ENCODE data around the gene MAB21L2. TPM values are rescaled to one million over a fixed set of nuclear protein-coding genes. Genes with fewer than 3 reads are reported as not detected.

MAB21L2 gene
- total and polyA plus RNA-seq, 4 donors = 0.01 to 0.09 (median 0.04) TPM; not detected in 1

GRCh38 chr4:150593996-150594395 is 12.0 kb downstream of the MAB21L2 start:
- H3K36me3 ChIP-seq (ENCODE audit: control insufficient read depth in 4 of 4, insufficient read depth in 4 of 4, low read length in 4 of 4) = peaks cover 2 to 13% (median 6%) of the 10 kb centered on the region in 4 donors
- TF ChIP-seq, protein P1, sequence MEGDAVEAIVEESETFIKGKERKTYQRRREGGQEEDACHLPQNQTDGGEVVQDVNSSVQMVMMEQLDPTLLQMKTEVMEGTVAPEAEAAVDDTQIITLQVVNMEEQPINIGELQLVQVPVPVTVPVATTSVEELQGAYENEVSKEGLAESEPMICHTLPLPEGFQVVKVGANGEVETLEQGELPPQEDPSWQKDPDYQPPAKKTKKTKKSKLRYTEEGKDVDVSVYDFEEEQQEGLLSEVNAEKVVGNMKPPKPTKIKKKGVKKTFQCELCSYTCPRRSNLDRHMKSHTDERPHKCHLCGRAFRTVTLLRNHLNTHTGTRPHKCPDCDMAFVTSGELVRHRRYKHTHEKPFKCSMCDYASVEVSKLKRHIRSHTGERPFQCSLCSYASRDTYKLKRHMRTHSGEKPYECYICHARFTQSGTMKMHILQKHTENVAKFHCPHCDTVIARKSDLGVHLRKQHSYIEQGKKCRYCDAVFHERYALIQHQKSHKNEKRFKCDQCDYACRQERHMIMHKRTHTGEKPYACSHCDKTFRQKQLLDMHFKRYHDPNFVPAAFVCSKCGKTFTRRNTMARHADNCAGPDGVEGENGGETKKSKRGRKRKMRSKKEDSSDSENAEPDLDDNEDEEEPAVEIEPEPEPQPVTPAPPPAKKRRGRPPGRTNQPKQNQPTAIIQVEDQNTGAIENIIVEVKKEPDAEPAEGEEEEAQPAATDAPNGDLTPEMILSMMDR (IDR thresholded peaks at IDR 0.05; ENCODE audit: control extremely low read depth, extremely low read depth) = no peak
- no peak overlapping the region for H3K9ac ChIP-seq (ENCODE audit: insufficient read depth in 1 of 2, low read length in 2 of 2)
- H3K4me3 ChIP-seq = no peak overlapping the region
- no peak overlapping the region for H3K27ac ChIP-seq (ENCODE audit: low read depth in 1 of 2, low read length in 1 of 2)
- 94 to 96% methylated on average over 1 of the region's 1 CpG for WGBS, 2 donors
- ATAC-seq (ENCODE audit: insufficient read depth, low FRiP score) (no peak), DNase-seq (peak in 2 of 3 donors; percentile 31 to 35)
- H3K27me3 ChIP-seq (ENCODE audit: control insufficient read depth in 3 of 3, insufficient read depth in 3 of 3, low read length in 2 of 3) = no peaks in the 10 kb centered on the region
- H3K4me1 ChIP-seq (ENCODE audit: control insufficient read depth in 5 of 5, insufficient read depth in 5 of 5, low read length in 5 of 5) = no peaks in the 10 kb centered on the region
- H3K9me3 ChIP-seq (ENCODE audit: control insufficient read depth in 4 of 4, insufficient read depth in 3 of 4, low read length in 3 of 4) = no peaks in the 10 kb centered on the region

- no peak overlapping the region for H3K27ac ChIP-seq (ENCODE audit: low read depth in 1 of 2, low read length in 1 of 2)
- H3K4me1 ChIP-seq (ENCODE audit: control insufficient read depth in 5 of 5, insufficient read depth in 5 of 5, low read length in 5 of 5) = no peaks in the 10 kb centered on the region
- H3K9ac ChIP-seq (ENCODE audit: insufficient read depth in 1 of 2, low read length in 2 of 2) = no peak overlapping the region
- DNase-seq (no peak), ATAC-seq (ENCODE audit: insufficient read depth, low FRiP score) (no peak)
- H3K9me3 ChIP-seq (ENCODE audit: control insufficient read depth in 4 of 4, insufficient read depth in 3 of 4, low read length in 3 of 4) = no peaks in the 10 kb centered on the region
- TF ChIP-seq, protein P1 (IDR thresholded peaks at IDR 0.05; ENCODE audit: control extremely low read depth, extremely low read depth) = no peak
- H3K36me3 ChIP-seq (ENCODE audit: control insufficient read depth in 4 of 4, insufficient read depth in 4 of 4, low read length in 4 of 4) = peaks cover 0 to 9% (median 3%) of the 10 kb centered on the region in 4 donors
- H3K4me3 ChIP-seq = no peak overlapping the region
- H3K27me3 ChIP-seq (ENCODE audit: control insufficient read depth in 3 of 3, insufficient read depth in 3 of 3, low read length in 2 of 3) = no peaks in the 10 kb centered on the region
- 95 to 96% methylated on average over 12 of the region's 12 CpGs for WGBS, 2 donors
Measured at GRCh38 chr4:150598909-150599308, 17.0 kb downstream of the MAB21L2 start.

GRCh38 chr4:150599547-150599946 is 17.6 kb downstream of the MAB21L2 start:
- no peaks in the 10 kb centered on the region for H3K27me3 ChIP-seq (ENCODE audit: control insufficient read depth in 3 of 3, insufficient read depth in 3 of 3, low read length in 2 of 3)
- no peak for ATAC-seq (ENCODE audit: insufficient read depth, low FRiP score)
- no peaks in the 10 kb centered on the region for H3K4me1 ChIP-seq (ENCODE audit: control insufficient read depth in 5 of 5, insufficient read depth in 5 of 5, low read length in 5 of 5)
- no peak for DNase-seq
- H3K9me3 ChIP-seq (ENCODE audit: control insufficient read depth in 4 of 4, insufficient read depth in 3 of 4, low read length in 3 of 4) = no peaks in the 10 kb centered on the region
- WGBS, 2 donors = 97 to 99% methylated on average over 1 of the region's 1 CpG
- no peak overlapping the region for H3K9ac ChIP-seq (ENCODE audit: insufficient read depth in 1 of 2, low read length in 2 of 2)
- H3K4me3 ChIP-seq = no peak overlapping the region
- H3K36me3 ChIP-seq (ENCODE audit: control insufficient read depth in 4 of 4, insufficient read depth in 4 of 4, low read length in 4 of 4) = peaks cover 0 to 9% (median 3%) of the 10 kb centered on the region in 4 donors
- no peak overlapping the region for H3K27ac ChIP-seq (ENCODE audit: low read depth in 1 of 2, low read length in 1 of 2)
- TF ChIP-seq, protein P1 (IDR thresholded peaks at IDR 0.05; ENCODE audit: control extremely low read depth, extremely low read depth) = no peak

DNA sequence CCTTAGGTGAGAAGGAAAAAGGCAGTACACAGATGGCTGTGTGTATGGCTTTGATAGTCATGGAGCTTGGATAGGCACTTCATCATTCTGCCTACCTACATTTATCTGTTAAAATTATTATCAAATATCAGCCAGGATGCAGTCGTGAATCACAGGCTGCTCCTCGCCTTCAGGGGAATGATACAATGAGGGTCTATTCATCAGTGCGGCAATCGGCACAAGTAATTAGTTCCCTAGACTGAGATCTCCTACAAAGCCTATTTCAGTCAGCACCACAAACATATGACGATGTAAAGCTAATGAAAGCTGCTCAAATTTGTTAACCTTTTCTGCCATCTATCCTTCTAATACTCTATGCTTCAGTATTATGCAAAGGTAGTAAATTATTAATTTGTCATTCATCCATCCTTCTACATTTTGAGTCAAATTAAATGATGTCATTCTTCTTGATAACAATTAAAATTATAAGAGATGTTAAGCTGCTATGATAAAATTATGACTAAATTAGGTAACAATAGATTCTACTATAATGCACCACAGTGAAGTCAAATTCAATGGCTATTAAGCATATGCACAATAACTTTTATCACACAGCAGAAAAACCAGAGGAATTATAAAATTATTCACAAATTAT is 19.0 kb downstream of the MAB21L2 start:
- TF ChIP-seq, protein P1 (IDR thresholded peaks at IDR 0.05; ENCODE audit: control extremely low read depth, extremely low read depth) = no peak

More for the DNA sequence above, 19.0 kb downstream of the MAB21L2 start:
- no peaks in the 10 kb centered on the region for H3K27me3 ChIP-seq (ENCODE audit: control insufficient read depth in 3 of 3, insufficient read depth in 3 of 3, low read length in 2 of 3)
- H3K9me3 ChIP-seq (ENCODE audit: control insufficient read depth in 4 of 4, insufficient read depth in 3 of 4, low read length in 3 of 4) = no peaks in the 10 kb centered on the region
- no peaks in the 10 kb centered on the region for H3K4me1 ChIP-seq (ENCODE audit: control insufficient read depth in 5 of 5, insufficient read depth in 5 of 5, low read length in 5 of 5)
- WGBS, 2 donors = 92 to 93% methylated on average over 5 of the region's 5 CpGs
- no peak overlapping the region for H3K27ac ChIP-seq (ENCODE audit: low read depth in 1 of 2, low read length in 1 of 2)
- H3K9ac ChIP-seq (ENCODE audit: insufficient read depth in 1 of 2, low read length in 2 of 2) = no peak overlapping the region
- no peak for DNase-seq
- H3K4me3 ChIP-seq = no peak overlapping the region
- peaks cover 0 to 9% (median 3%) of the 10 kb centered on the region in 4 donors for H3K36me3 ChIP-seq (ENCODE audit: control insufficient read depth in 4 of 4, insufficient read depth in 4 of 4, low read length in 4 of 4)
- no peak for ATAC-seq (ENCODE audit: insufficient read depth, low FRiP score)

All from lung (tissue), 12 donors.